ENCODE measurements around the gene DDX31. TPM values are rescaled to one million over a fixed set of nuclear protein-coding genes. Genes with fewer than 3 reads are reported as not detected.
A peak's percentile ranks its signal among the peaks of the same experiment; 100 is the strongest.

DDX31 gene
- total and polyA plus RNA-seq, 9 of the 15 experiments (the other 6 are each of a cell fraction or from before 2014, with no cell fraction given), result 11.9 to 24.6 (median 22.2) TPM

DNA sequence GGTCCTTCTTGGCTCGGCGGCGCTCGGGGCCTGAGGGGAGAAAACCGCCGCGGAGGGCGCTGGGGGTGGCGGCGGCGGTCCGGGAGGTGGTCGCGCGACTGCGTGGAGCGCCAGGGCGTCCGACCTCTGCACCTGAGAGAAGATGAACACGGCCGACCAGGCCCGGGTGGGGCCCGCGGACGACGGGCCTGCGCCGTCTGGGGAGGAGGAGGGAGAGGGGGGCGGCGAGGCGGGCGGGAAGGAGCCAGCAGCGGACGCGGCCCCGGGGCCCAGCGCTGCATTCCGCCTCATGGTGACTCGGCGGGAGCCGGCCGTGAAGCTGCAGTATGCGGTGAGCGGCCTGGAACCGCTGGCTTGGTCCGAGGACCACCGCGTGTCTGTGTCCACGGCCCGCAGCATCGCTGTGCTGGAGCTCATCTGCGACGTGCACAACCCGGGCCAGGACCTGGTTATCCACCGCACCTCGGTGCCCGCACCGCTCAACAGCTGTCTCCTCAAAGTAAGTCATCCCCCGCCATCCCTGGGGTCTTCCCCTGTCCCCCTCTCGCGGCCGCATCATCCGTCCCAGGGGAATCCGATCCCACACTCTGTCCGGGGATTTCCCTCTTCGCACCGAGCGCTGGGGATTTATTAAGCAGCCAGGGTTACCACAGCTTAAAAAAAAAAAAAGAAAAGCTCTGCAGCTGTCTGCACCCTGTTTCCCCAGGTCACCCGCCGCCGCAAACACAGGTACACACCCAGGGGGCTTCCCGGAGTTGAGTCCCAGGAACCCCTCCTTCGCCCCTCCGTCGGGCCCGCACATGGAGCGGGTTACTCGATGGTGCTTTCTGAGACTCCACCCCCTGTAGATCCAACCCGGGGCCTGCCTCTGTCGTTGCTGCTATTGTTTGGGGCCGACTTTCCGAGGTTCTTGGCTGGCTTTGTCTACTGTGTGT lies 941 bp upstream of the DDX31 start, which contains the start of gene GTF3C4 (continued):
- TF ChIP-seq HCFC1 (IDR thresholded peaks at IDR 0.05; ENCODE audit: low read depth, low read length), result peak; percentile 81
- peak; percentile 97 for TF ChIP-seq MTA1 (IDR thresholded peaks at IDR 0.05; ENCODE audit: borderline replicate concordance)

GRCh38 chr9:132669319-132669697 lies 475 bp downstream of the DDX31 start:
- DNase-seq (ENCODE audit: extremely low read depth in 1 of 4, low spot score in 3 of 4), result peak; percentile 72 to 83 (median 78)
- TF ChIP-seq U2AF2 (optimal IDR thresholded peaks at IDR 0.05; ENCODE audit: low read depth, low read length), result no peak
- TF ChIP-seq TEAD2 (tag; IDR thresholded peaks at IDR 0.05), result no peak
- TF ChIP-seq ZNF740 (CRISPR knock-in tag; IDR thresholded peaks at IDR 0.05), result no peak
- 0 out of 4 replicates have a peak, but pooled peaks of 1 of the 2 experiments have one; percentile 36 for TF ChIP-seq ZNF740 (tag; IDR thresholded peaks at IDR 0.05)
- no peak for TF ChIP-seq E2F8 (IDR thresholded peaks at IDR 0.05; ENCODE audit: low read depth, partially characterized antibody)
- TF ChIP-seq, protein P1, sequence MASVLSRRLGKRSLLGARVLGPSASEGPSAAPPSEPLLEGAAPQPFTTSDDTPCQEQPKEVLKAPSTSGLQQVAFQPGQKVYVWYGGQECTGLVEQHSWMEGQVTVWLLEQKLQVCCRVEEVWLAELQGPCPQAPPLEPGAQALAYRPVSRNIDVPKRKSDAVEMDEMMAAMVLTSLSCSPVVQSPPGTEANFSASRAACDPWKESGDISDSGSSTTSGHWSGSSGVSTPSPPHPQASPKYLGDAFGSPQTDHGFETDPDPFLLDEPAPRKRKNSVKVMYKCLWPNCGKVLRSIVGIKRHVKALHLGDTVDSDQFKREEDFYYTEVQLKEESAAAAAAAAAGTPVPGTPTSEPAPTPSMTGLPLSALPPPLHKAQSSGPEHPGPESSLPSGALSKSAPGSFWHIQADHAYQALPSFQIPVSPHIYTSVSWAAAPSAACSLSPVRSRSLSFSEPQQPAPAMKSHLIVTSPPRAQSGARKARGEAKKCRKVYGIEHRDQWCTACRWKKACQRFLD (CRISPR knock-in tag; IDR thresholded peaks at IDR 0.05), result no peak
- TF ChIP-seq, protein P2, sequence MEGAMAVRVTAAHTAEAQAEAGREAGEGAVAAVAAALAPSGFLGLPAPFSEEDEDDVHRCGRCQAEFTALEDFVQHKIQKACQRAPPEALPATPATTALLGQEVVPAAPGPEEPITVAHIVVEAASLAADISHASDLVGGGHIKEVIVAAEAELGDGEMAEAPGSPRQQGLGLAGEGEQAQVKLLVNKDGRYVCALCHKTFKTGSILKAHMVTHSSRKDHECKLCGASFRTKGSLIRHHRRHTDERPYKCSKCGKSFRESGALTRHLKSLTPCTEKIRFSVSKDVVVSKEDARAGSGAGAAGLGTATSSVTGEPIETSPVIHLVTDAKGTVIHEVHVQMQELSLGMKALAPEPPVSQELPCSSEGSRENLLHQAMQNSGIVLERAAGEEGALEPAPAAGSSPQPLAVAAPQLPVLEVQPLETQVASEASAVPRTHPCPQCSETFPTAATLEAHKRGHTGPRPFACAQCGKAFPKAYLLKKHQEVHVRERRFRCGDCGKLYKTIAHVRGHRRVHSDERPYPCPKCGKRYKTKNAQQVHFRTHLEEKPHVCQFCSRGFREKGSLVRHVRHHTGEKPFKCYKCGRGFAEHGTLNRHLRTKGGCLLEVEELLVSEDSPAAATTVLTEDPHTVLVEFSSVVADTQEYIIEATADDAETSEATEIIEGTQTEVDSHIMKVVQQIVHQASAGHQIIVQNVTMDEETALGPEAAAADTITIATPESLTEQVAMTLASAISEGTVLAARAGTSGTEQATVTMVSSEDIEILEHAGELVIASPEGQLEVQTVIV (CRISPR knock-in tag; IDR thresholded peaks at IDR 0.05; ENCODE audit: borderline replicate concordance), result no peak
- no peak for TF ChIP-seq HDAC1 (IDR thresholded peaks at IDR 0.05)

More at GRCh38 chr9:132669319-132669697, 475 bp downstream of the DDX31 start:
- Histone ChIP-seq H3K4me1 (replicated peaks in 1 of 2; ENCODE audit: control insufficient read depth in 2 of 2, insufficient read depth in 2 of 2, low read length in 2 of 2) (peaks cover 3 to 22% of the 10 kb centered on the region in 2 experiments; a peak in 4 of 5 replicates), H3K9me3 (replicated peaks; ENCODE audit: control insufficient read depth, insufficient read depth, low read depth, low read length) (peaks cover 12% of the 10 kb centered on the region), H3K4me3 (peak overlapping the region; percentile 98), H3K79me2 (ENCODE audit: control insufficient read depth, insufficient read depth, low read length) (peaks cover 91% of the 10 kb centered on the region), H2AFZ (ENCODE audit: low read depth, low read length) (peak overlapping the region; percentile 100), H3K27me3 (ENCODE audit: control insufficient read depth in 2 of 2, insufficient read depth in 2 of 2, low read length in 2 of 2) (no peaks in the 10 kb centered on the region), H3K36me3 (ENCODE audit: control insufficient read depth, insufficient read depth, low read length) (peaks cover 56% of the 10 kb centered on the region), H3K9me1 (ENCODE audit: control insufficient read depth, insufficient read depth, low read length) (no peaks in the 10 kb centered on the region), H4K20me1 (replicated peaks; ENCODE audit: control insufficient read depth, insufficient read depth, low read length) (no peaks in the 10 kb centered on the region), H3K27ac (ENCODE audit: extremely low read depth, low read depth, low read length) (peak overlapping the region; percentile 99), H3K9ac (ENCODE audit: insufficient read depth in 1 of 2, low read depth in 2 of 2, low read length in 2 of 2) (peak overlapping the region; percentile 94 to 99), H3K4me2 (ENCODE audit: insufficient read depth, low read length) (peak overlapping the region; percentile 98)
- CTCF ChIA-PET (ENCODE audit: low intra/inter-chr PET ratio), result no interaction called here
- FAIRE-seq, result peak; percentile 71
- in situ Hi-C loops (cut with MboI), result no loop called here
- TSS peak; percentile 73 for BruUV-seq (replicated peaks)
- ATAC-seq, result peak; percentile 77
- intact Hi-C loops (cut with micrococcal nuclease), result loop anchor here (10.0 kb wide), 1 partner anchor 125 kb away; no protein-coding TSS in a partner anchor
- under 1% methylated on average over 13 of the region's 13 CpGs for WGBS (ENCODE audit: insufficient coverage, low coverage, missing lambda C conversion rate)
- POLR2A ChIA-PET, result interaction anchor here (0.6 to 2.2 kb wide), 9 partner anchors 9 to 279 kb away, joined by 3 to 11 read pairs (median 4); no protein-coding TSS in a partner anchor
